GM20000 (cell line): ENCODE measurements around the gene GPR84.
"Not testable (repeated sequence)": the region's sequence is repeated elsewhere in the genome, so short reads cannot be mapped to it uniquely, and the experiment has no call there.

Experiments
- DNase-seq: peaks from one replicate; pipeline ENCODE4 v3.0.0; 2012; ENCODE audit warnings: low spot score
- TF ChIP-seq, protein P1 (sequence below): IDR thresholded peaks from 2 replicates; pipeline ENCODE4 v1.5.1; 2012; ENCODE audit warnings: mild to moderate bottlenecking, control low read depth; ENCODE audit errors: extremely low read depth, missing control alignments

The GPR84 gene

DNA sequence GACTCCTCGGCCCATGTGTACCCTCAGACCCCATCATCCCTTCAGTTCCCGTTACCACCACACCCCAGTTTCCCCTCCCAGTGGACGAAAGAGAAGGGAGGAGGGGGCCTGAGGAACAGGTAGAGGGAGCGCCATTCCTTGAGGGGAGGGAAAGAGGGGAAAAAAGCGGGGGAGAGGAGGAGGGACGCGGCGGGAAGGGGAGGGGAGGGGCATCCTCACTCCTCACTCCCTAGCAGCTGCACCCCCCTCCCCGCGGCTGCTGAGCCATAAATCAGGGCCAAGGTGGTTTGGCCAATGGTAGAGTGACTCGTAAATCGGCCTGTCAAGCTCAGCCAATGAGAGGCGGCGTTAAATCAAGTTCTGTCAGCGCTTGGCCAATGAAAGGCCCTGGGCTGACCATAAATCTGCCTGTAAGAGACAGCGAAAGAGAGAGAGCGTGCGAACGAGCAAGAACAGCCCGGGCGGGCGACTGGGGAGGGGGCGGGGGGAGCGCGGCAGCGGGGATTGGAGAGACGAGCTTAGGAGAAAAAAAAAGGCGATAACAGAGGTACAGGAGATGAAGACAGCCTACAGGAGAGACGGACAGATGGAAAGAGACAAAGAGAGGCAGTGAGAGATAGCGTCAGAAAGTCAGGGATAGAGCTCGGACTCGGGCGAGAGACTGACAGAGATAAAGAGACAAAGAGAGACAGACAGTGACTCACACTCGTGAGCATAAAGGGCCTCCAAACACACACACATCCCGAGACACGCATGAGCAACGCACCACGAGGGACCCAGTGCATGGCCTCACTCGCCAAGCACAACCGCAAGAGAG, 5.1 kb downstream of the GPR84 start:
- TF ChIP-seq, protein P1, sequence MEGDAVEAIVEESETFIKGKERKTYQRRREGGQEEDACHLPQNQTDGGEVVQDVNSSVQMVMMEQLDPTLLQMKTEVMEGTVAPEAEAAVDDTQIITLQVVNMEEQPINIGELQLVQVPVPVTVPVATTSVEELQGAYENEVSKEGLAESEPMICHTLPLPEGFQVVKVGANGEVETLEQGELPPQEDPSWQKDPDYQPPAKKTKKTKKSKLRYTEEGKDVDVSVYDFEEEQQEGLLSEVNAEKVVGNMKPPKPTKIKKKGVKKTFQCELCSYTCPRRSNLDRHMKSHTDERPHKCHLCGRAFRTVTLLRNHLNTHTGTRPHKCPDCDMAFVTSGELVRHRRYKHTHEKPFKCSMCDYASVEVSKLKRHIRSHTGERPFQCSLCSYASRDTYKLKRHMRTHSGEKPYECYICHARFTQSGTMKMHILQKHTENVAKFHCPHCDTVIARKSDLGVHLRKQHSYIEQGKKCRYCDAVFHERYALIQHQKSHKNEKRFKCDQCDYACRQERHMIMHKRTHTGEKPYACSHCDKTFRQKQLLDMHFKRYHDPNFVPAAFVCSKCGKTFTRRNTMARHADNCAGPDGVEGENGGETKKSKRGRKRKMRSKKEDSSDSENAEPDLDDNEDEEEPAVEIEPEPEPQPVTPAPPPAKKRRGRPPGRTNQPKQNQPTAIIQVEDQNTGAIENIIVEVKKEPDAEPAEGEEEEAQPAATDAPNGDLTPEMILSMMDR: no peak
- peak; percentile 93 for DNase-seq

DNA sequence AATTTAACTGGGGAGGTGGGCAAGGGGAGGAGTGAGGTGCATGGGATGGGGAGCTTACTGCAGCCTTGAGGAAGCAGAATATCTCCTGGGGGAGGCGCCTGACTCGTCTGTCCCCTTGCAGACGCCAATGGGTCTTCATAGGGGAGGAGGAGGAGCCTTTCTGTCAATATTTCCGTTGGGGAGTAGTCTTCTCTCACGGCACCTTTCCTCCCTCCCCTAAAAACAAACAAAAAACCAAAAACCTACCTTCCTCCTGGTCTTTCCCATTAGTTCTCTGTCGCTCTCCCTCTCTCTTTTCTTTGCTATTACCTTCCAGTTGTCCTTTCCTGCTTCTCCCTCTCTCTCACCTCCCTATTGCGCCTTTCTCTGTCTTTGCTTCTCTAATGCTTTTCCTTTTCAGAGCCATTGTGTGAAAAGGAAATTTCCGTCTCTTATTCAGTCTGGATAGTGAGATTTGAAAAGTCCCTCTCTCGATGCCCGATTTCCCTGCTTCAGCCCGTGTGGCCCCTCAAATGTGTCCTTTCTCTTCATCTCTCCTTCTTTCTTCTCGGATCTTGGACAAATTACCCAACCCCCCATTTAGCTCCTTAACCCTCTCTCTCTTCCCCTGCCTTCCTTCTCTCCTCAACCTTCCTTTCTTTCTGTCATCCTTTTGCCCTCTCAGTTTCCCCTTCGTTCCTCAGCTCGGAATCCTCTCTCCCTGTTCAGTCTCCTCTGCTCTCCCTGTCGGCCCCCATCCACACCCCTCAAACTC, 5.9 kb downstream of the GPR84 start:
- TF ChIP-seq, protein P1: no peak
- peak; percentile 65 for DNase-seq

DNA sequence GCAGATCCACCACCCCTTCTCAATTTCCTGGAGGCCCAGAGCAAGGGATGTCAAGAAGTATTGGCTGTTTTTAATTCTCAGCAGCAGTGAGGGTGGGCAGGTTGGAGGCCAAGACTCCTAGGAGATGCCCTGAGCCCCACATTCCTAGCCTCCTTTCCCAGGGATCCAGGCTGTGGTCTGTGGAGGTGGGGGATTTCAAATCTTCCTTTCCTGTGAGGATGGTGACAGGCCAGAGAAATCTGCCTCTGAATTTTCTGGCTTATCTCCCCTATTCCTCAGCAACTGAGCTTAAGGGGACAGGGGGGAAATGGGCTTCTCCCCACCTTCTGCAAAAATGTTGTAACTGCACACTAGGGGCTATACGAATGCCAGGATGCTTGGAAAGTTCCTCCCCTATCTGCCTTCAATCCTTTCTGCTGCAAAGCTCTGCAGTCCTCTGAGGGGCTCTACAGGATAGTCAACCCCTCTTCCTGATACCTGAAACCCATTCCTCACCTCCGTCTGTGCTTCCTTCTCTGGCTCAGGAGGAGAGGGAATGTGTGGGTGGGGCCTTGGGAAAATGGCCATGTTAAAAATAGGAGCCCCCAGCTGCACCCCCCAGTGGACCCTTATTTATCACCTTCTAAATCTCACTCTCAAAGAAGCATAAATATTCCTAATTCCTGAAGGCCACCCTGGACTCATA, 6.6 kb downstream of the GPR84 start:
- TF ChIP-seq, protein P1: no peak
- no peak for DNase-seq

DNA sequence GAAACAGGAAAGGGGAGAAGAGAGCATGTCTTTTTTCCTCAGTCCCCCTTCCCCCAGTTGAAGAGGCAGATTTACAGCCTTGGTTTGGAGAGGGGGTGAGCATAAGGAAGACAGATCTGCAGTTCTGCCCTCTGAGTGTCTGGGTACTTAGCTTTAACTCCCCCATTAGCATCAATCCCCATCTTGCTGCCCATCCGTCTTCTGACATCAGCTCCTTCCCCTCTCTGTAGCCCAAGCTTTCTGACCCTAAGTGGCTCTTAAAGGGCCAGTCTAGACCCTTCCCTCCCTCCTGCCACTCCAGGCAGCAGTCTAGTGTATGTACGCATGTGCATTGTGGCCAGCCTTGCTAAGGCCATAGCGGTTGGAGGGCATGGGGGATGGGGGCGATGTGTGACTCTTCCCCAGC, 7.3 kb downstream of the GPR84 start:
- TF ChIP-seq, protein P1: no peak
- DNase-seq: no peak

DNA sequence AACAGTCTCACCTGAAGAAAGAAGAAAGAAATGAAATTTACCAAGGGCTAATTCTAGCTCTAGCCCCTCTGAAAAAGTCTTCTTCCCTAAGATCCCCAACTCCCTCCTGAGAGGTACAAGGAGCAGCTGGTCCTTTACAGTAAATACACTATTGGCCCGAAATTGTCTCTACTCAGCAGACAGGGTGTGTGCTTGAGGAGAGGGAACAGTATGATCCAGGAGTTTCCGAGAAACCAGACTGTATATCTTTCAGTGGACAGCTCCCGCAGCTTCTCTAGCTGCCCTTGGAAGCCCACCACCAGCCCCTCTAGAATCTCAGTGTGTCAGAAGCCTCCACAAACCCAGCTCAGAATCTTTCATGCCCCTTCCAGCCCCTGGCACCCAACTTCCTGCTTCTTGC, 8.1 kb downstream of the GPR84 start:
- TF ChIP-seq, protein P1: no peak
- no peak for DNase-seq

DNA sequence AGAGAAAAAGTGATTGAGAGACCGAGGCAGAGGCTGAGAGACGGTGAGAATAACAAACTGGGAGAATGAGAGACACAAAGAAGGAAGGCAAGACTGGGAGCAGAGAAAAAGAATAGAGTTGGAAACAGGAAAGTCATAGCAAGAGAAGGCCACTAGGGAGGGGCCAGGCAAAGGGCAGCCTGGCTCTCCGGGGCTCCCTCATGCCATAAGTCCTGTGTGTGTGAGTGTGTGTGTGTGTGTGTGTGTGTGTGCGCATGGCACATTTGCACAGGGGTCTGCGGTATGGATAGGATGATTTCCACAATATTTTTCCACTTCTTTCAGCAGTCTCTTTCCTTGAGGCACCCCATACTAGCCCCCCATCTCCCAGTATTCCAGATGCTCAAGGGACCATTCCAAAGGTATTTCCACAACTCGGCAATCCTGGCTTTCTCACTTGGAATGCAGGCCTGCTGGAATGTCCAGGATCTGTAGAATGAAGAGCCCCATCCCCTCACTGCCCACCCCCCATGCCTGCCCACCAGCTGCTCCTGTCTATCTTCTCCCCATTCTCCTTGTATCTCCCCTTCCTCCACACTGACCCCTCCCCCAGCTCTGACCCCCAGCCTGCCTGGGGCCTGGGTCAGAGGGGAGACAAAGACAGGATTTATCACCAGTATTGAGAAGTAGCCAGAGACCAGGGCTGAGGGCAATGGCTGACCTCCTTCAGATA, 9.0 kb downstream of the GPR84 start:
- TF ChIP-seq, protein P1: no peak
- DNase-seq: no peak

DNA sequence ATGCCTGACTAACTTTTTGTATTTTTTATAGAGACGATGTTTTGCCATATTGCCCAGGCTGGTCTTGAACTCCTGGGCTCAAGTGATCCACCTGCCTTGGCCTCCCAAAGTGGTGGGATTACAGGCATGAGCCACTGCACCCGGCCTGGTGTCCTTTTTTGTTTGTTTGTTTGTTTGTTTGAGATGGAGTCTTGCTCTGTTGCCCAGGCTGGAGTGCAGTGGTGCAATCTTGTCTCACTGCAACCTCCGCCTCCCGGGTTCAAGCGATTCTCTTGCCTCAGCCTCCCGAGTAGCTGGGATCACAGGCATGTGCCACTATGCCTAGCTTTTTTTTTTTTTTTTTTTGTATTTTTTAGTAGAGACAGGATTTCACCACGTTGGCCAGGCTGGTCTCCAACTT, 10.0 kb downstream of the GPR84 start:
- not testable (repeated sequence) for DNase-seq
